Germinal center (tissue), 1 donor: ENCODE measurements around the gene GTPBP10.
"Not testable (repeated sequence)": the region's sequence is repeated elsewhere in the genome, so short reads cannot be mapped to it uniquely, and the experiment has no call there.

Source experiments
- DNase-seq: peaks from one replicate; pipeline ENCODE4 v3.0.0; 2012; ENCODE audit warnings: mixed read lengths, low spot score

GTPBP10 gene, protein sequence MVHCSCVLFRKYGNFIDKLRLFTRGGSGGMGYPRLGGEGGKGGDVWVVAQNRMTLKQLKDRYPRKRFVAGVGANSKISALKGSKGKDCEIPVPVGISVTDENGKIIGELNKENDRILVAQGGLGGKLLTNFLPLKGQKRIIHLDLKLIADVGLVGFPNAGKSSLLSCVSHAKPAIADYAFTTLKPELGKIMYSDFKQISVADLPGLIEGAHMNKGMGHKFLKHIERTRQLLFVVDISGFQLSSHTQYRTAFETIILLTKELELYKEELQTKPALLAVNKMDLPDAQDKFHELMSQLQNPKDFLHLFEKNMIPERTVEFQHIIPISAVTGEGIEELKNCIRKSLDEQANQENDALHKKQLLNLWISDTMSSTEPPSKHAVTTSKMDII

DNA sequence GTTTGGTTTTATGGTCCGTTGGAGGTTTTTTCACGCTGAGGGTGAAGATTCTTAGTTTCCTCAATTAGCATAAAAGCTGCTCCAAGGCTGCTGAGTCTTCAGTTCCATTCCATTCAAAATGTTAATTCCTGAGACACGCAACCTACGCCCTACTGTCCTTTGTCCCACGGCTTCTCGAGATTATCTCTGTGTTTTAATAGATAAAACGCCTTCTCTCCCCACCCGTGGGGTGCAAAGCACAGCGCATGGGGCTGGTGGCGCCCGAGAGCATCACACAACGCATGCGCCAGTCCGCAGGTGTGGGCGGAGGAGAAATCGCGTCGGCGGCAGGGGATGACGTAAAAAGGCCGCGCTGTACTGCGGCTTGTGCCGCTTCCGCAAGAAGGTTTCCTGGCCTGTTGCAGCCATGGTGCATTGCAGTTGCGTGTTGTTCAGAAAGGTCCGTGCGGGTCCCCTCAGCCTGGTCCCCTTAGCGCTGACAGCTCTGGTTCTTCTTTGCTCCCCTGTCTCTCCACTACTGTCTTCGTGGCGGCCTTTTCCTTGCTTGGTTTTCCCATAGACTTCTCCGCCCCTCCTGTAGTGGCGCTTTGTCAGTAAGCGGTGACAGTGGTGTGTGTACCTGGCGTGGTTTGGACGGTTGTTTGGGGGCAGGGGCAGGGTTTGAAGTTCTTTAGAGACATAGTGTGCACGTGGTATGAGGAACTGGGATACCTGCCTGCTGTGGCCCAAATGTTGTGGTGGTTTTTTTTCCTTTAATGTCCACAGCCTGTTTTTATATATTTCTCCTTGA is at the start of gene GTPBP10:
GTPBP10 (plus strand) TSS at position 381 of the 790 bp plus-strand sequence; CDS start at position 407, 26 bp downstream.
- peak; percentile 94 for DNase-seq

DNA sequence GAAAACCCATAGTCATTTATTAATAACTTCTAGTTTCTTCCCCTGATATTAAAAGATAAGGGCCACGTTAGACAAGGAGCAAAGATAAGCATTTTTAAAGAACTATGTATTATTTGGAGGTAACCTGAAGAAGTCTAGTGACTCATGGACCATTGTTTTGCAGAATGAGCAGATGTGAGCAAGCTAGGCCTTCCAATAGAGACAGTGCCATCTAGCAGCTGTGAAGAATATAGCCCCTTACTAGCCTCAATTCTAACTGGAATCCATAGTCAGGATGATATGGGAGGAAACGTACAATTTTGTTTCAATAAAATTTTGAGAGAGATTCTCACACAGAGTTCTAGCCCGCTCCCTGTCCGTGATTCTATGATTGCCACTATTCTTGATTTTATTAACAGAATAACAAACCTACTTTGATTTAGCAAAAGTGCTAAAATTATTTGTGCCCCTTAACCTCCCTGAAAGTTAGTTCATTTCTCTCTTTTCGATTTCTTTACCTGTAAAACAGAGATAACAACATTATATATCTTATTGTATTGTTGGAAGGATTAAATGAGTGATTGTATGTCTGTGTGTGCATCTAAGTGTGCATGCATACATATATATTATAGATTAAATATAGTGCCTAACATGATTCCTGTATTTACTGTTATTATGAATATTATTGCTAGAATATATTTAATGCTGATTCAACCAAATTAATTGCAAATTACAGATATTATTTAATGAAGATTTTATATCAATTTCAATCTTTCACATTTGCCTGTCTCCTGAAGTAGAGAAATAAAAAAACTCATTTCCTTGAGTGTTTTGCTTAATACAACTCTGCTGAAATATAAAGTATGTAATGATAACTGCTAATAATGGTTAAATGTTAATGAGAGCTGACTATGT is 48.1 kb upstream of the GTPBP10 start:
- no peak for DNase-seq

DNA sequence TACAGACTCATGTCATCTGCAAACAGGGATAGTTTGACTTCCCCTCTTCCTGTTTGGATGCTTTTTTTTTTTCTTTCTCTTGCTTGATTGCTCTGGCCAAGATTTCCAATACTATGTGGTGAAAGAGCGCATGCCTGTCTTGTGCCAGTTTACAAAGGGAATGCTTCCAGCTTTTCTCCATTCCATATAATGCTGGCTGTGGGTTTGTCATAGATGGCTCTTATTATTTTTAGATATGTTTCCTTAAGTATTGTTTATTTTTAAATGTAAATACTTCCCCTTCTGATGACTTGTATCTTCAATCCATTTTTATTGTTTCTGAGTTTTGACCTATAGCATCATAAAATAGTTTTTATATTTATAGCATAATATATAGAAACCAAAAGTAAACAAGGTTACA is 43.3 kb upstream of the GTPBP10 start:
- no peak for DNase-seq

DNA sequence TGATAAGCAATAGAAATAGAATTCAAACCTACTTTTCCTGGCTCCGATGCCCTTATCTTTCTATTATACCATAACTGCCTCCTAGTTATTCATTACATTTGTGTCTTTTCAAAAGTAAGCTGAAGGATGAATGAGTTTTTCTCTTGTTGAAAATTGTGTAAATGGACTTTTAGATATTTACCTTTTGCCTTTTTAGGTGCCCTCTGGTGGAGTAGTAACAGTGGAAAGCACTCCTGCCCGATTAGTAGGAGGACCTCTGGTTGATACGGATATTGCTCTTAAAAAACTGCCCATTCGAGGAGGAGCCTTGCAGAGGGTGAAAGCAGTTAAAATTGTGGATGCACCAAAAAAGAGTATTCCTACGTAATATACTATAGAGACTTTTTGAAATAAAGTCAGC is 36.6 kb upstream of the GTPBP10 start:
- no peak for DNase-seq

DNA sequence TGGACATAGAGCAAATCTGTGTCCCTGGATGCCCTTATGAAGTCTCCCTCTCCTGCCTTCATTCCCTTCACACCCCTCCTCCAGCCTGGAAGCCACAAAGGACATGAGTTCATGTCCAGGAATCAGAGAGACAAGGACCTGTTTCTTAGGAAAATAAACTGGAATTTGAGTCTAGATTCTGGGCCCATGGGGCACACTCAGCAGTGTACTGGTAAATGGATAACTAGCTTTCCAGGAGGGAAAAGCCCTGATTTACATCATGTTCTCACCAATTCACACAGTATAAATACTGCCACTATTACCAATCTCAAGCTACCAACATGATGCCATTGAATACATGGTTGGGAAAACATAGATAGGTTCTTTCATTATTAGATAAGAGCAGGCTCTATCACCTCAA is 35.3 kb upstream of the GTPBP10 start:
- DNase-seq, result no peak

DNA sequence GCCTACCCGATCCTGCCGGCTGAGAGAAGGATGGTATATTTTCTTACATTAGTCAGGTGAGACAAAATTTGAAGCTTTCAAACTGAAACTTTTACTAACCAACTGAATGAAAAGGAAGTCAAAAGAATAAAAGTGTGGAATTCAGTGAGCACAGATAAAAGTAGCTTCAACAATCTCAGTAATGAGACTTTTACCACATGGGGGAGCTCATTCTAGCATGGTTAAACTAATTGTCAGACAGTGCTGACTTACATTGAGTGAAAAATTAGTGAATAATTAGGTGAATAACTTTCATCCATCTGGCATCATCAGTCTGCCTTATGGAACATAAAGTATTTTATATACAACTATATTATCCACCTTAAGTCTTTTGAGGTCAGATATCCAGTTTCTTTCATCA is 33.8 kb upstream of the GTPBP10 start:
- DNase-seq, result no peak

DNA sequence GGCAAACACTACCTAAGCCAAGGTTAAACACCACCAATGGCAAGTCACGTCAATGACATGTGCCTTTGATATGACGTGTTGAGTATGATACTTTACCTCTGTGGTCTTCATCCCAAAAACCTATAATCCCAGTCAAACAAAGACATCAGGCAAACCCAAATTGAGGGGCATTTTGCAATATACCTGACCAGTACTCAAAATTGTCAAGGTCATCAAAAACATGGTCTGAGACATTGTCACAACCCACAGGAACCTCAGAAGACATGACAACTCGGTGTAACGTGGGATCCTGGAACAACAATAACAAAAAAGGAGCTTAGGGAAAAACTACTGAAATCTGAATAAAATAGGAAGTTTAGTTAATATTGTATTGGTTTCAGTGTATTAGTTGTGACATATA is 32.6 kb upstream of the GTPBP10 start:
- no peak for DNase-seq

DNA sequence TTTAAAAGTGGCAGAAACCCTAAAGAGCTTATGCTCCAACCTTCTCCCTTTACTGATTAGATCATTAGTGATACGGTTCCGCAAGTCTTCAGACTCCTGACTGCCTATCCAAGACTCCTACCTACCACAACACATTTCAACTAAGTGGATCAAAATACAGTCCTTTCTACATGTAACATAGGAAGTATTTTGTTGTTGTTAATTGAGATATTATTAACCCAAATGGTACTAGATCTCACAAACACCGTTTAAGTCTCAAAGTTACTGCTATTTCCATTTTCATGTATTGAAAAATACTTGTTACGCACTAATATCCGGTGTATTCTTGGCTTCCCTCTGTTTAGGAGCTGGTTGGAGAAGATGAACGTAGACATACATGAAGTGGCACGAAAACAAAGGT is 26.5 kb upstream of the GTPBP10 start:
- no peak for DNase-seq

DNA sequence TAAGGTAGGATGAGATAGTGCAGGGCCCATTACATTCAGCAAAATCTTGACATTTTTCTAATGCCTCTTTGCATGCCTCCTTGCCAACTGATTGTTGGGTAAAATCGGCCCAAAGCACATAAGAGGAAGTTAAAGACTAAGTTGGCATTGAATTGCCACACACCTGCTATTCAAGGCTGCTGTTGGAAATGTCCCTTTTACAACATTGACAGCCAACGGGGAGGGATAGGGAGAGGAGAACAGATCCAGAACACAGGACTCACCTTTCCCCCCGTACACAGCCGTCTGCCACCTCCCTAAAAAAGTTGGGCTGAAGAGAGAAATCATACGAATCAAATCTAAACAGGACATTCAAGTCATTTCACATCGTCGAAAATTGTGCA is 26.1 kb upstream of the GTPBP10 start:
- no peak for DNase-seq

DNA sequence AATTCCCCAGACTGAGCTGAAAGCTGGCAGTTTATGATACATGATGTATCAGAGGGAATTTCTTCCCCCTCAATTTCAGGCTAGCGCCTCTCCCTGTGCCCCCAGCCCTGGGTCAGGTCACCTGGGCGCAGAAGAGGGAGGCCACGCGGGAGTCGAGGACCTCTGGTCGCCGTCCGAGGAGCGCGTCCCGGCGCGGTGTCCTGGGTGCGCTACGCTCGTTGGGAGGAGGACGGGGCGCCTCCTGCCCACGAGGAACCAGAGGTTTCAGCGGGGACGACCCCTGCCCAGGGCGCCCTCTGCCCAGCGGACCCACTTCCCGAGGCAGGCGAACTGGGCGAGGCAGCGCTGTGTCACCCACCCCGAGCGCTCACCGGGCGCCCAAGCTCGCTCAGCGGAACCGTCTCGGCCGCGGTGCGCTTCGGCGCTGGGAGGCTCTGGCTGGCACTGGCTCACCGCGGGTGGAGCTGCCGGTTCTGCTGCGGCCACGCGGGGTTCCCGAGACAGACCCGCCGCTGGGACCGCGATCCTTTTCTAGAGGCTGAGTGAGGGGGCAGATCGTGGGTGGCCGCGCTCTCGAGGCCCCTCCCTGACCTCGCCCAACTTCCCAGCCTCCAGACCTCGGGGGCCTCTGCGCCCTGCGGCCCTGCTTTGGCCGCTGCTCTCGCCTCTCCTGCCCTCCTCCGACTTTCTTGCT is 25.6 kb upstream of the GTPBP10 start, which contains the start of gene FAM237B:
FAM237B (minus strand) TSS at position 504 of the 694 bp plus-strand sequence. CDS start 1,556 bp downstream, outside the sequence.
- peak; percentile 12 for DNase-seq

DNA sequence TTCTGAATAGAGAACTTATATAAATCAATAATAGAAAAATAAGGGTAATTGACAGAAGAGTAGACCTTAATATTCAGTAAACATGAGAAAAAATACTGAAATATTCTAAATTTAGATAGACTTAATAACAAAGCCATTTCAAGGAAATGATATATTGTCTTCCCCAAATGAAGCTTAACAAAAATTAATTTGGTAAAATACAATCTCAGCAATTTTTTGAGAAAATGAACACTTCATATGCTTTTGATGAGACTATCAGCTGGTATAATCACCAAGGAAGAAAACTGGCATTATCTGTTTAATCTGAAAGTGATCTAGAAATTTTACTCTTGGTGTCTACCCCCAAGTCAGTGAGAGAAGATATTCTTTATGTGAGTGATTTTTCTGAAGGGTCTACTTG is 23.7 kb upstream of the GTPBP10 start:
- no peak for DNase-seq

DNA sequence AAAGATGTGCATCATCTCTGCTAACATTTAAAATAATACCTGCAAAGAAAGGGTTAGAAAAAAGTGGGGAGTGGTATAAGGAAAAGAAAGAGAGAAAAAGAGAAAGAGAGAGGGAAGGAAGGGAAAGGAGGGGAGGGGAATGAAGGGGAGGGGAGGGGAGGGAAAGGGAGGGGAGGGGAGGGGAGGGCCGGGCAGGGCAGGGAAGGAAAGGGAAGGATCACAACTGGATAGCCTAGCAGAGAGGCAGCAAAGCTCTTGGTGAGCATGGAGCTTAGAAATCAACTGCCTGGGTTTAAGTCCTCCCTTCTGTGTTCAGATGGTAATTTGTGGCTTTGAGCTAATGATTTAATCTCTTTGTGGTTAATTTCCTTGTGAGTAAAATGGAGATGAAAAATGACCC is 20.0 kb upstream of the GTPBP10 start:
- no peak for DNase-seq

DNA sequence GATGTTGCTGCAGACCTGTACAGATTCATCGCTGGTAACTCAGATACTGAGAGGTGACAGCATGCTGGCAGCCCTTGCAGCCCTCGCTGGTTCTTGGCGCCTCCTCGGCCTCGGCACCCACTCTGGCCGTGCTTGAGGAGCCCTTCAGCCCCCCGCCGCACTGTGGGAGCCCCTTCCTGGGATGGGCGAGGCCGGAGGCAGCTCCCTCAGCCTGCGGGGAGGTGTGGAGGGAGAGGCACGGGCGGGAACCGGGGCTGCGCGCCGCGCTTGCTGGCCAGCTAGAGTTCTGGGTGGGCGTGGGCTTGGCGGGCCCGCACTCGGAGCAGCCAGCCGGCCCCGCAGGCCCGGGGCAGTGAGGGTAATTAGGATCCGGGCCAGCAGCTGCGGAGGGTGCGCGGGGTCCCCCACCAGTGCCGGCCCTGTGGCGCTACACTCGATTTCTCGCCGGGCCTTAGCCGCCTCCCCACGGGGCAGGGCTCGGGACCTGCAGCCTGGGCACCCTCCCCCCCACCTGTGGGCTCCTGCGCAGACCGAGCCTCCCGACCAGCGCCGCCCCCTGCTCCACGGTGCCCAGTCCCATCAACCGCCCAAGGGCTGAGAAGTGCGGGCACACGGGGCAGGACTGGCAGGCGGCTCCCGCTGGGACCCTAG is 12.2 kb upstream of the GTPBP10 start:
- no peak for DNase-seq

DNA sequence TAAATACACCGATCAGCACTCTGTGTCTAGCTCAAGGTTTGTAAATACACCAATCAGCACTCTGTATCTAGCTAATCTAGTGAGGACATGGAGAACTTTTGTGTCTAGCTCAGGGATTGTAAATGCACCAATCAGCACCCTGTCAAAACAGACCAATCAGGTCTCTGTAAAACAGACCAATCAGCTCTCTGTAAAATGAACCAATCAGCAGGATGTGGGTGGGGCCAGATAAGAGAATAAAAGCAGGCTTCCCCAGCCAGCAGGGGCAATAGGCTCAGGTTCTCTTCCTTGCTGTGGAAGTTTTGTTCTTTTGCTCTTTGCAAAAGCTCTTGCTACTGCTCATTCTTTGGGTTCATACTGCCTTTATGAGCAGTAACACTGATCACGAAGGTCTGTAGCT is 11.6 kb upstream of the GTPBP10 start:
- DNase-seq, result not testable (repeated sequence)

DNA sequence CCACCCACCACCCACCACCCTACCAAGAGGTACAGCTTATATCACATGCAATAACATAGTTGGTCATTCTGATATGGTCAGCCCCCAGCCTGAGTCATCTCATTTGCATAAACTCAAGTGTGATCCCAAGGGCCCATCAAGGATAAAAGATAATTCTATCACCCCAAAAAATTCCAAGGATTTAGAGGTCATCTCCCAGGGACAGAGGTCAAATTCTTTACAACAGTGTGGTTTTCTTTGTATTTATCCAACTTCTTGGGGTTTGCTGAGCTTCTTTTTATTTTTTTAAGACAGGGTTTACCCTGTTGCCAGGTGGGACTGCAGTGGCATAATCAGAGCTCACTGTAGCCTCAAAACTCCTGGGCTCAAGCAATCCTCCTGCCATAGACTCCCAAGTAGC is 9.4 kb upstream of the GTPBP10 start:
- no peak for DNase-seq

DNA sequence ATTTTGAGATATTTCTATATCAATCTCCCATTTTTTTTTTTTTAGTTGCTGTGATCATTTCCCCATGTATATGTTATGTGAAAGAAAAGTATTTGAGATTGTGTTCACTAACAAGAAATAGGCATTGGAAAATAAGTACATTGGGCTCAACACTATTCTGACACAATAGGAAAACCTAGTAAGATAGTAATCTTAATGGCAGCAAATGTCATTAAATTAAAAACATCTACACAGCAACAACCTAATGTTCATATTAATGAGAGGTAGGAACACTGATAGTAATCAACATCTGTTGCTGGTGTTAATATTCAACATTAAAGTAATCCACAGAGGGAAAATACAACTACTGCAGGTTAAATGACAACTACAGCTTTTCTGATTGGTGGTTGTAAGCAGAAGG is 1.5 kb upstream of the GTPBP10 start:
- DNase-seq, result no peak

DNA sequence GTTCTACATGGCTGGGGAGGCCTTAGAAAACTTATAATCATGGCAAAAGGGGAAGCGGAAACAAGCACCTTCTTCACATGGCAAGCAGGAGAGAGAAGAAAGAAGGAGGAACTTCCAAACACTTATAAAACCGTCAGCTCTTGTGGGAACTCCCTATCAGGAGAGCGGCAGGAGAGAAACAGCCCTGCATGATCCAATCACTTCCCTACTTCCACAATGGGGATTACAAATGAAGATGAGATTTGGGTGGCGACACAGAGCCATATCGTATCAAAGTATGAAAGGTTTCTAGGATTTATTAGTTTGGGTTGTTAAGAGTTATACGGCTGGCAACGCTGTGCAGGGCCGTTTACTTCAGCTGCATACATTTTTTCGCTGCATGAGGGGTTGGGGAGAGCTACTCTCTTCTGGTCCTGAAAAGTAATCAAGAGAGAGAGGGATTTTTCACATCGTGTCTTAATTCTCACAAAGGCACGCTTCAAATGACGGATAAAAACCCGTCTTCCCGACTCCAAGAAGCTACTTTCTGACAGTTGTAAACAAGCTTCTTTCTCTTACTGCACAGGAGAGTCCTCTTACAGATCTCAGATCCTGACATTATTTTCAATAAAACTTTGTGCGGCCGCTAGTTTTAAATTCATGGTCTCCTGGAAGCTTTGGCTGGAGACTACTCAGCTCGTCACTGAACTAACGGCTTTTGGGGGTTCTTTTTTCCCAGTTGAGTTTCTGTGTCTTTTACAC is 751 bp upstream of the GTPBP10 start:
- peak; percentile 2 for DNase-seq

DNA sequence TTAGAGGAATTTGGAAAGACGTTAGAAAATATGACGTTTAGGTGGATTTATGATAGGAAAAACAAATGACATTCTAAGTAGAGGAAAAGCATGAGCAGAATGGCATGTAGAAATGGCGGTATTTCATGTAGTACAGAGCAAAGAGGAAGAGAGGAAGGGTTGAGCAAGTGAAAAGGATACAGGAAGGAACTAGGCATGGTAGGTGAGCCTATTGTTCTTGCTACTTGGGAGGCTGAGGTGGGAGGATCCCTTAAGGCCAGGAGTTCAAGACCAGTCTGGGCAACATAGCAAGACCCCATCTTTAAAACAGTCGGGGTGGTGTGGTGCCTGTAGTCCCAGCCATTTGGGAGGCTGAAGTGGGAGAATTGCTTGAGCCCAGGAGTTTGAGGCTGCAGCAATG is 1.2 kb downstream of the GTPBP10 start:
- DNase-seq, result no peak

DNA sequence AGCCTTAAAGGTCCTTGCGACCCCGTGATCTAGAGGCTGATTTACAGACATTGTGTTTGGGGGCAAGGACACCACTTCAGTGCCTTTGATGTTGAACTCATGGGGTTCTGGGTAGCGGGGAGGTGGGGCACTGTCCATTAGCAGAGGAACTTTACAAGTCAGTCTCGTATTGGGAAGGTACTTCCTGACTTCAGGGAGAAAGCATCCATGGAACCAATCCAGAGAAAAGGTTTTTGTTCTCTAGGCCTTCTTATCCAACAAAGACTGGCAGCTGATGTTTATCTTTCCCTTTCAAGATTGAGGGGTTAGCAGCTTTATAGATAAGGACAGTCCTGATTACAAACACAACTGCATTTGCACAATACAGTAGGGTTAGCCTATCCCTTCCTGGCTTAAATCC is 2.8 kb downstream of the GTPBP10 start:
- DNase-seq, result no peak

DNA sequence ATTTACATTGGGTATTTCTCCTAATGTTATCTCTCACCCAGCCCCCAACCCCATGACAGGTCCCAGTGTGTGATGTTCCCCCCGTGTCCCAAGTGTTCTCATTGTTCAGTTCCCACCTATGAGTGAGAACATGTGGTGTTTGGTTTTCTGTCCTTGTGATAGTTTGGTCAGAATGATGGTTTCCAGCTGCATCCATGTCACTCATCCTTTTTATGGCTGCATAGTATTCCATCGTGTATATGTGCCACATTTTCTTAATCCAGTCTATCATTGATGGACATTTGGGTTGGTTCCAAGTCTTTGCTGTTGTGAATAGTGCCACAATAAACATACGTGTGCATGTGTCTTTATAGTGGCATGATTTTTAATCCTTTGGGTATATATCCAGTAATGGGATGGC is 3.5 kb downstream of the GTPBP10 start:
- DNase-seq, result not testable (repeated sequence)
